ENCODE results near the gene IRF4.

IRF4 gene

DNA sequence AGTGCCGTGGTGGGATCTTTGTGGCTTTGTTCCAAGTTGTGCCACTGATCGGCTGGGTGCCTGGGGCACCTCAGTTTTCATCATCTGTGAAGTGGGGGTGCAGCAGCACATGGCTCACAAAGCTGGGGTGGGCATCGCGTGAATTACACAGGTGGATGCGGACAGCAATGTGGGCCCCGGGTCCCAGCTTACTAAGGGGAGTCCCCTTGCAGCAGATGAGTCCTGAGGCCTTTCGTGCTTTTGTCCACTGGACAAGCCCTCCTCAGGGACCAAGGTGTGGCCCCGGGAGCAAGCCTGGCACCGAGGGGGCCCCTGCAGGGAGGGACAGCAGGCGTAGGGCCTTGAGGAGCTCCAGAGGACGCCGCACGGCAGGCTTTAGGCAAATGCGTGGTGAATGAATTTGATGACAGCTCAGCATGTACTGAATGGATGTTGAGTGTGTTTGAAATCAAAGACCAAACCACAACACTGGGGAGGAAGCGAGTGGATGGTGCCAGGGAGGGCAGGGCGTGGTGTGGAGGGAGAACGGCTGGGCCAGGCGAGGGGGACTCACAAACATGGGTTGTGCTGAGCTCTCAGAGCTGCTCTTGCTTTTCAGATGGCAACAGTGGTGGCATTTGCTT is 53.2 kb downstream of the IRF4 start:
- no peak for DNase-seq

DNA sequence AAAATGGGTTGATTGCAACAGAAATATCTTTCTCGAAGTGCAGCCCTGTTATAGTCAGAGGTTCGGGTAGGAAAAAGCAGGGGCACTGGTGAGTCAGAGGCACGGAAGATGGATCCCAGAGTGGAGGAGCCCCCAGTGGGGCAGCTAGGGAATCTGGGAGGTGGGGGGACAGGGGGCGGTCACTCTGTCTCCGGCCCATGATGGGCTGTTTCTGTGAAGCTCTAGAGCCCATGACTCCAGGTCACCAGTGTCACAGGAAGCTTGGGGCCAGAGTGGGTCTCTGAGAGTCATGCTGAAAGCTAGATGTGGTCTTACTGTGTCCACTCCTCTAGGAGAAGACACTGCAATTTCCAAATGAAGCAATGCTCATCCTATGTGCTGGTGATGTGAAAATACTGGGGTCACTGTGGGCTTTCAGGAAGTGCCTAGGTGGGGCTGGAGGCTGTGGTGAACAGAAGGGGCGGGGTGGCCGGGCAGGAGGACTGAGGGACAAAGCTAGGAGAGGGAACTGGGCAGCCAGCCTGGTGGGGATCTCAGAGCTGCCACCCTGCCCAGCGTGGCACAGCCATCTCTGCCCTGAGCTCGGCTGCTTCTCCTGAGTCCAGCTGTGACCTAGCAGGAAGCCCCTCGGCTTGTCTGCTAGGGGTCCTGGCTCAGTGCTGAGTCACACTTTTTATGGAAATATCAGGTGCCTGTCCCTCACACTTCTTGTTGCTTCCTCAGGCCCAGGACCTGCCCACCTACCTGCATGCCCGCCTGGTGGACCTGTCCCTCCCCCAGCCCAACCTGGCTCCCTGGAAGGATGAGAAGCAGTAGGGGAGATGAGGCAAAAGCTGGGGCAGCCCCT is 54.2 kb downstream of the IRF4 start:
- no peak for DNase-seq

DNA sequence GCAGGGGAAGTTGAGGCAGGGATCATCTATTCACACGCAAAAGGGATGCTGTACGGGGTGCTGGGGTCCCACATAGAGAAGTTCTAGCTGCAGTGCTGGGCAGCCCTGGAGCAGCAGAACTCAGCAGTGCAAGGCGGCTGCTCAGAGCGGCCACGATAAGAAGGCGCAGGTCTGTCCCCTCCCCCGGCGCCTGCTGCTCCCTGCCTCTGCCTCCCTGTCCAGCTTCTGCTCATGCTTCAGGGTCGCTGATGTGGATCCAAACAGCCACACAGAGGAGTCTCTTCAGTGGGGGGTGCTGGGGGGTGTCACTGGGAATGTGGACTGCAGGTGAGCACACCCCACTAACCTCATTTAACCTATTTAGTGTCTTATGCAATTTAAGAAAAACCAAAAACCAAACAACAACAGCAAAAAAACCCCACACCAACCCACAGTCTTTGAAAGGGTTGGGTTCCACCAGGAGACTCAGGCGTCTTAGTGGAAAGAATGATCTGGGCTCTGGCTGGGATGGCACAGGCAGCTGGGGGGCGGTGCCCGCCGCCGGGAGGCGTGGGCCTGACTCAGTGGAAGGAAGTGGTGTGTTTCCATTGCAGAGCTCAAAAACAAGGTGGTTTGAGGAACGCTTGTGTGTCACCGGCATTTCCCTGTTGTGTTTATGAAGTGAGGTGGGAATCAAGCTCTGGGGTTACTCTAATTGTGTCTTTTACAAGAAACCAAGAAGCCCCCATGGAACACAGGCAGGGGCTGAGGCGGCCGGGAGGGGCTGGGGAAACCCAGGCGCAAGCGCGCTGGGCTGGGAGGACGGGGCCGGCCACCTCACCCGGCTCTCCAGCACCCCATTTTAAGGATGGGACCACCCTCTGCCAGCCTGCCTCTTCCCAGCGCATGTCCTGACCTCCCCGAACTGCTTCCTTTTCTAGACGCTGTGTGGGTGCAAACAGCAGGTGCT is 55.1 kb downstream of the IRF4 start:
- no peak for DNase-seq

DNA sequence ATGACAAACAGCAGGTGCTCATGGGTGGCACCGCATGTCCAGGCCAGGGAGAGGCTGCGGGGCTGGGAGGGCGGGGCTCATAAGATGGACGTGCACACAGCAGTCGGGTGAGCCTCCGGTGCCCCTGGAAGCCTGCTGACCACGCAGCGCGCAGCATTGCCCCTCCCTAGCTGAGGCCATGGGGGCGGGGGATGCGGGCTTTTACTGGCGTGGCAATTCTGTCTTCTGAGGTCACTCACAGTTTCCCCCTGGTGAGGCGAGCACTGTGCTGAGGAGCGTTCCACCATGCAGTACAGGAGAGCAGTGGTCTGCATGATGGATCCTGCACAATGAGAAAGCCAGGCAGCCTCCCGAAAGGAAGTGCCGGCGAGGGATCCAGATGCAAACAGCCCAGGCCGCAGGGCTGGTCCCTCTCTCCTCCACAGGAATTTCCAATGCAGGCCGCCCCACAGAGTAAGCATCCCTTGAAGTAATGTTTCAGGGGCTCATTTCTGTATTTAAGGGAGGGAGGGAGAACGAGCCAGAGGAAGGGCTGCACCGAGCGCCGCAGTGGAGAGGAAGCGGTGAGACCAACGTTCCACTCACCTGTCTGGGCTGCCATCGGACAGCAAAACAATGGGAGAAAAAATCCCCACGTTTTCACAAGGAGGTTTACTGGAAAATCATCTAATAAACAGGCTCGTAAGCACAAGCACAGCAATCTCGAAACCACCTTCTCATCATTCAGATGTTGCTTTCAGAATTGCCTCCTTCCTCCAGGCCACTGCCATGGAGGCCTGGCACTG is 56.0 kb downstream of the IRF4 start:
- DNase-seq = no peak

DNA sequence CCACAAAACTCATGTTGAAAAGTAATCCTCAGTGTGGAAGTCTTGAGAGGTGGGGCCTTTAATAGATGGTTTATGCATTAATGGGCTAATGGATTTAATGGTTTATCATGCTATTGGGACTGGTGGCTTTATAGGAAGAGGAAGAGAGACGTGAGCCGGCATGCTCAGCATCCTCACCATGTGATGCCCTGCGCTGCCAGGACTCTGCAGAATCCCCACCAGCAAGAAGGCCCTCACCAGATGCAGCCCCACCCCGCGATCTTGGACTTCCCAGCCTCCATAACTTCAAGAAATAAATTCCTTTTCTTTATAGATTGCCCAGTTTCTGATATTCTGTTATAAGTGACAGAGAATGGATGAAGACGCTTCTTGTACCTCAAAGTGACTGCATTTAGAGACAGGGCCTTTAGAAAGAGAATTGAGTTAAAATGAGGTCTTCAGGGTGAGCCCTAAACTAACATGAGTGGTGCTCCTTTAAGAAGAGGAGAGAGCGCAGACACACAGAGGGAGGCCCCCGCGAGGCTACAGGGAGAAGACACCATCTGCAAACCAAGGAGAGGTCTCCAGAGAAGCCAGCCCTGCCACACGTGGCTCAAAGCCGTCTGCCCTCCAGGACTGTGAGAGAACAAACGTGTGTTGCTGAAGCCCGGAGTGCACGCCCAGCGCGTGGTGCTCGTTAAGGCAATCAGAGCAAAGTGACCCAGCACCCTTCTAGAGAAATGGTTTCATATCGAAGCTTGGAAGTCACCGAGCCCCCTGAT is 56.9 kb downstream of the IRF4 start:
- DNase-seq = no peak

DNA sequence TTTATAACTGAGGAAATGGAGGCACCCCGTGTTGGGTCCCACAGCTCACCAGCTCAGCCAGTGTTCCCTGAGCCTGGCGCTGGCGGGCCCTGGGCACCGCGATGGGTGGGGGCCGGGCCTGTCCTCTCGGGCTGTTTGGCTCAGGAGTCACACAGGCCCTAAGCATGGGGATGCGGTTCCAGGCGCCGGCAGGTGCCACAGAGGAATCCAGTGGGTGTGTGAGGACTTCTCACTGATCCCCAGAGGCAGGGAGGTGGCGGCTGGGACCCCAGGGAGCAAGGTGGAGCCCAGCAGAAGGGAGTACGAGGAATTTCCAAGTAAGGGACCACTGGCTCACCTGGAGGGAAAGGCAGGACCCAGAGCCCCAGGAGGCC is 57.5 kb downstream of the IRF4 start:
- no peak for DNase-seq

DNA sequence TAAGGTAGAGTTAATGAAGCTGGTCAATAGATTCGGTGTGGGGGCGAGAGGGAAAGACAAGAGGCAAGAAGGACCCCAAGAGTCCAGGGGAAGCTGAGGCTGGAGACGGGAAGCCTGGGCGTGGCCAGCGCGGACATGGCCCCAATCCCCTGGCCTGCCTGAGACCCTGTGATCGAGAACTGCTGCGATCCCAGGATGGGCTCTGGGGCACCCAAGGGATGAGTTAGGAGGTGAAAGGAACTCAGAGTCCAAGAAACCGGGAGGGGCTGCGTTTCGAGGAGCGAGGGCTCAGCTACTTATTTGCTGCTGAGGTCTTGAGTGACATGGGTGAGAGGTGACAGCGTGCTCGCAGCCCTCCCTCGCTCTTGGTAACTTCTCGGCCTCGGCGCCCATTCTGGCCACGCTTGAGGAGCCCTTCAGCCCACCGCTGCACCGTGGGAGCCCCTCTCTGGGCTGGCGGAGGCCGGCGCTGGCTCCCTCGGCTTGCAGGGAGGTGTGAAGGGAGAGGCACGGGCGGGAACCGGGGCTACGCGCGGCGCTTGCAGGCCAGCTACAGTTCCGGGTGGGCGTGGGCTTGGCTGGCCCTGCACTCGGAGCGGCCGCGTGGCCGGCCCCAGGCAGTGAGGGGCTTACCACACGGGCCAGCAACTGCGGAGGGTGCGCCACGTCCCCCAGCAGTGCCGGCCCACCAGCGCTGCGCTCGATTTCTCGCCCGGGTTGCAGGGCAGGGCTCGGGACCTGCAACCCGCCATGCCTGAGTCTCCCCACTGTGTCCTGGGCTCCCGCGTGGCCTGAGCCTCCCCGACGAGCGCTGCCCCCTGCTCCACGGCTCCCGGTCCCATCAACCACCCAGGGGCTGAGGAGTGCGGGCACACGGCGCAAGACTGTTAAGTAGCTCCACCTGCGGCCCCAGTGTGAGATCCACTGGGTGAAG is 58.2 kb downstream of the IRF4 start:
- DNase-seq = no peak

DNA sequence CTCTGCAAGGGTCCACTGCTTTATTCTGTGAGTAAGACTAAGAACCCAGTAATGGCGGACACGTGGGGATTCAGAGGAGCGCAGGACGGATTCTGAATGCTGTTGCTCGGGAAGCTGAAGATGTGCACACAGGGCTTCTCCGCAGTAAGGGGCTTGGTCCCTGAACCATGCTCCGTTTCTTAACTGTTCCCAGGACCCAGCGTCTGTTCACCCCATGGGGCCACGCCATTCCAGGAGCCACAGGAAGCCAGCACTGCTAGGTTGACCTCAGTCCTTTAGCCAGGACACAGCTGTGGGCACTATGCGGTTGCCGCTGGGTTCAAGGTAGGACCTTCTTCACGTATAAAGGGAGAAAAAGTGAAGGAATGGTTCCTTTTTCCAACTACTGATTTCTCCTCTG is 59.8 kb downstream of the IRF4 start:
- no peak for DNase-seq

DNA sequence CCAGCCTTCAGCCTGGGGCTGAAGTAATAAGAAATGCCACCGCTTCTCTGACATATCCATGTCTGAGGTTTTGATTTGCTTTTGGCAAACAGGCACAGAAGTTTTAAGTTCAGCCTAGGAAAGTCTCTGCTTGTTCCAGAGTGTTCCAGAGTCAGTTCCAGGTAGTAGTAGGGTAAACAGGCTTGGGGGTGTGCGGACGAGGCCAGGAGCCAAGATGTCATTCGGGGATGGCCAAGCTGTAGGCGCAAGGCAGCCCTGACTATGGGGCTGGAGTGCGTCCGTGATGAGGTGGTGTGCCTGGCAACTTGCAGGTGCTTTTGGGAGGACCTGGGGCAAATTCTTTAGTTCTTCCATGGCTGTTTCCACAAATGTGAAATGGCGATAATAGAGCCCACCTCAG is 60.3 kb downstream of the IRF4 start:
- DNase-seq = no peak

DNA sequence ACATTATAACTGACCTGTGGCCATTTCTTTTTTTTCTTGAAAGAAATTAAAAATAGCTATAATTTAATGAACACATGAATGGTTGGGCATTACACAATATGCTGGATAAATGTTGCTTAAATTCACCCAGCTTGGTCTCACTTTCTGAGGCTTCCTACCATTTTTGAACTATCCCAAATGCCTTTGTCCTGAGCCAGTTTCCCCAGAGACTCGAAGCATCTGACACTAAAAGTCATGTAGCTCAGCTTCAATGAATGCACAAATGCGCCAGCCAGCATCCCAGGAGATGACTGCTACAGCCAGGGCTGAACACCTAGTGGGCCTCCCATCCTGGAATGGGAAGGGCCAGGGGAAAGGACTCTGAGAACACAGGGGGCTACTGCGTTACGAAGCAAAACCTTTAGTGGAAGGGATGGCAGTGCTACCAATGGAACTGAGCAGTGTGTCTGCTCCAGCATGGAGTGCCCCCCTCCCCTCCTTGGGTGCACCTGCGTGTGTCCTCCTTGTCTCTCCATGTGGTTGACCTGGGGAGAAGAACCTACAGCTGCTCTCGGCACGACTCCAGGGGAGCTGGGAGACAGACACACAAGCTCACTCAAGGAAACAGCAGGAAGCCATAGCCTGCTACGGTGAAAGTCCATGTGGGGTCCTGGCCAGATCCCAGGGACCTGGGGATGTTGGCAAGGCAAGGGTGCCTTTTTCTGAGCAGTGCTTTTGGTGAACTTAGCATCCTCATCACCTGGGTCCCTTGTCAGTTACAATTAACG is 60.9 kb downstream of the IRF4 start:
- DNase-seq = peak; percentile 37

DNA sequence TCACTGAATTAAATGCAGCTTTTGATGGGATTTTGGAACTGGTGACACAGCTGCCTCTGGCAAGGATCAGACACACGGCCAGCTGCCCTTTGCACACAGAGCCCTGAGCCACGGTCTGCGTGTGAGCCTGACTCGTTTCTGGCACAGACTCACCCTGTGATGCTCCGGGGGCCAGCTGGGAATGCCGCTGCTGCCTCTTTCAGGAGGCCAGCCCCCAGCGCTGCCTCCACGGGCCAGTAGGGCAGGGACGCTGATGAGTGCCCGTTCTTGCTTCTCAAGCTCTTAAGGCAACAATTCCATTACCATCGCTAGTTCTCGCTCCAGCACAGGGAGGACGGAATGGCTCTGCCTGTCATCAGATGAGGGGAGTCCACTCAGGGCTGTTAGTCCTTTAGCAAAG is 61.6 kb downstream of the IRF4 start:
- no peak for DNase-seq

DNA sequence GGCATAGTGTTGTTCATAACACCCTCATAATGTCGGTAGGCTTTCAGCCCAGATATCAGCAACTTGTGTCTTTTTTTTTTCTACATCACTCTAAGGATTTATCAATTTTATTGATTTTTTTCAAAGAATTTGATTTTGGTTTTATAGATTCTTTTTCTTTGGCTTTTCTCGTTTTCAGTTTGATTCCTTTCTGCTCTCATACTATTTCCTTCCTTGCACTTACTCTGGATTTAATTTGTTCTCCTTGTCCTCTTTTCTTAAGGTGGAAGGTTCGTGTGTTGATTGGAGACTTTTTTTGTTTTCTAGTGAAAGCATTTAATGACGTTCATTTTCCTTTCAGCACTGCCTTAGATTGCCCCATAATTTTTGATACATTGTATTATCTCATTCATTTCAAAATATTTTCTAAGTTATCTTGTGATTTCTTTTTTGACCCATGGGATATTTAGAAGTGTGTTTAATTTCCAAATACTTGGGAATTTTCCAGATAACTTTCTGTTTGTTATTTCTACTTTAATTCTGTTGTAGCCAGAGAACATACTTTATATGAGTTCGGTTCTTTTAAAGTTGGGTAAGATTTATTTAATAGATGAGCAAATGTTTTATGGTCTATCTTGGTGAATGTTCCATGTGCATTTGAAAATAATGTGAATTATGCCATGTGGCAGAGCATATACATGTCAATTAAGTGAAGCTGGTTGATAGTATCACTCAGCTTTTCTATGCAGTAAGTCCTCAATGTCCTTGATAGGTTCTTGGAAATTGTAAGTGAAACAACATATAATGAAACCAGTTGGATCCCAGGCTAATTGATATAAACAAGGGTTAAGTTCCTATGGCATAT is 62.8 kb downstream of the IRF4 start:
- no peak for DNase-seq

DNA sequence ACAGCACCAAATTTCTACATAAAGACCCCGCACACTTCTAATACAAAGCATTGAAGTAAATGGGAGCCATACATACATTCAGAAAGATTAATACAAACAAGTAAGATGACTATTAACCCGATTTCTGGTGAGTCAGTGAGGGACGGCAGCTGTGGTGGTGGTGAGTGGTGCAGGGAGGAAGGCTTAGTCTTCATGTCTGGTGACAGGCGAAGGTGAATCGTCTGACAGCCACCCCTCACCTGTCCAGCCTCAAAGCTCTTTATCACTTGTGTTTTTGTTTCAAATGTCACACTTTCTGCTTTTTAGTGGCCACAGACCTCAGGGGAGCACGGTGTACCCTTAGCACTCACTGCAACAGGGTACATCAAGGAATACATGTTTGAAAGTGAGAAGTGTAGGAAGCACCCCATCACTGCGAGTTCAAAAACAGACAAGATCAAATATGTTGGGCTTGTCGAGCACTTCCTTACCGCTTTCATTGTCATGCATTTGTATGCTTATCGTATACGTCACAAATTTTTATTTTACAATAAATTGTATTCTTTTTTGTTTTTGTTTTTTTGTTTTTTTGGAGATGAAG is 63.5 kb downstream of the IRF4 start:
- DNase-seq = no peak

DNA sequence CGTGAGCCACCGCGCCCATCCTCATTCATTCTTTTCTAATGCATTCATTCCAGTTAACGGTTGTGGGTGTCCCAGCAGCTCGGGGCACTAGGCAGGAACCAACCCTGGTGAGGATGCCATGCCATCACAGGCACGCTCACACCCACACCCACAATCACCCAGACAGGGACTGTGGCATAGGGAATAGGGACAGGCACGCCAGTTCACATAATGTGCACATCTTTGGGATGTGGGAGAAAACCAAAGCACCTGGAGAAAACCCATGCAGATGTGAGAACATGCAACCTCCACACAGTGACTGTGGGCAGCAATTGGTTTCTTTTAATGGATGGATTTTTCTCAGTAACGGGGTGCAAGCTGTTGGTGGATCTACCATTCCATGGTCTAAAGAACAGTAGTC is 64.3 kb downstream of the IRF4 start:
- DNase-seq = no peak

DNA sequence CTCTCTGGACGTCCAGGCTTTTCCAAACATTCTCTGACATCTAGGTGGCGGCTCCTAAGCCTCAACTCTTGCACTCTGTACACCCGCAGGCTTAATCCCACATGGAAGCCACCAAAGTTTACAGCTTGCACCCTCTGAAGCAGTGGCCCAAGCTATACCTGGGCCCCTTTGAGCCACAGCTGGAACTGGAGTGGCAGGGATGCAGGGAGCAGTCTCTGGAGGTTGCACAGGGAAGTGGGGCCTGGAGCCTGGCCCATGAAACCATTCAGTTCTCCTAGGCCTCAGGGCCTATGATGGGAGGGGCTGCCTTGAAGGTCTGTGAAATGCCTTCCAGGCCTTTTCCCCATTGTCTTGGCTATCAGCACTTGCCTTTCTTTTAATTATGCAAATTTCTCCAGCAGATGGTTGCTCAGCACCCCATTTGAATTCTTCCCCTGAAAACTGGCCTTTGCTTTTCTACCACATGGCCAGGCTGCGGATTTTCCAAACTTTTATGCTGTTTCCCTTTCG is 64.9 kb downstream of the IRF4 start:
- DNase-seq = no peak

DNA sequence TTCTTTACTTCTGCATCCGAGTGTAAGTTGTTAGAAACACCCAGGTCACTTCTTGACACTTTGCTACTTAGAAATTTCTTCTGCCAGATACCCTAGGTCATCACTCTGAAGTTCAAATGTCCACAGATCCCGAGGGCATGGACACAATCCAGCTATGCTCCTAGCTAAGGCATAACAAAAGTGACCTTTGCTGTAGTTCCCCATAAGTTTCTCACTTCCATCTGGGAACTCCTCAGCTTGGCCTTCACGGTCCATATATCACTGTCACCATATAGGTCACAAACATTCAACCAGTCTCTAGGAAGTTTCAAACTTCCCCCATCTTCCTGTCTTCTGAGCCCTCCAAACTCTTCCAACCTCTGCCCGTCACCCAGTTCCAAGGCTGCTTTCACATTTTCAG is 65.3 kb downstream of the IRF4 start:
- DNase-seq = no peak

All from fibroblast of skin of scalp (primary cell).